Measurements from ENCODE around the gene SMAD7. TPM values are rescaled to one million over a fixed set of nuclear protein-coding genes. Genes with fewer than 3 reads are reported as not detected.

Gene SMAD7
- total RNA-seq, 1 experiment from 2014 or later, result 12.0 TPM

- BruUV-seq (replicated peaks), result no TSS peak
- no peaks in the 10 kb centered on the region for H3K9me3 ChIP-seq (ENCODE audit: low read depth, low read length, poor library complexity, severe bottlenecking)
- TF ChIP-seq EZH2 (IDR thresholded peaks at IDR 0.05; ENCODE audit: borderline replicate concordance, low read depth, low read length, poor library complexity, severe bottlenecking), result no peak
- no peak for TF ChIP-seq CTCF (conservative IDR thresholded peaks at IDR 0.05; ENCODE audit: low read depth, low read length)
- H3K36me3 ChIP-seq (ENCODE audit: insufficient read depth, low read length, poor library complexity, severe bottlenecking), result no peaks in the 10 kb centered on the region
- no peak overlapping the region for H3K27ac ChIP-seq (ENCODE audit: low read depth, low read length, poor library complexity, severe bottlenecking)
- H3K4me3 ChIP-seq (ENCODE audit: low read depth, low read length, poor library complexity, severe bottlenecking), result no peak overlapping the region
- no peaks in the 10 kb centered on the region for H3K27me3 ChIP-seq (replicated peaks; ENCODE audit: insufficient read depth, low read depth, low read length, poor library complexity)
- H3K4me1 ChIP-seq (ENCODE audit: insufficient read depth, low read length, poor library complexity, severe bottlenecking), result no peaks in the 10 kb centered on the region
- ChIA-PET POLR2A (ENCODE audit: low non-redundant PET) (no interaction called here), CTCF (no interaction called here)
- DNase-seq (ENCODE audit: low spot score), result no peak
- intact Hi-C loops (cut with micrococcal nuclease; ENCODE audit: unreplicated experiment), result no loop called here
These were observed 23.0 kb upstream of the SMAD7 start for GRCh38 chr18:48973731-48974130.

GRCh38 chr18:48968412-48969215 lies 17.8 kb upstream of the SMAD7 start:
- intact Hi-C loops (cut with micrococcal nuclease; ENCODE audit: unreplicated experiment), result no loop called here
- H3K36me3 ChIP-seq (ENCODE audit: insufficient read depth, low read length, poor library complexity, severe bottlenecking), result no peaks in the 10 kb centered on the region
- H3K4me3 ChIP-seq (ENCODE audit: low read depth, low read length, poor library complexity, severe bottlenecking), result no peak overlapping the region
- CTCF ChIA-PET, result interaction anchor here (0.6 kb wide), 1 partner anchor 451 kb away, joined by 3 read pairs; no protein-coding TSS in a partner anchor
- BruUV-seq (replicated peaks), result no TSS peak
- no peak for DNase-seq (ENCODE audit: low spot score)
- H3K27me3 ChIP-seq (replicated peaks; ENCODE audit: insufficient read depth, low read depth, low read length, poor library complexity), result no peaks in the 10 kb centered on the region
- peaks cover 4% of the 10 kb centered on the region for H3K4me1 ChIP-seq (ENCODE audit: insufficient read depth, low read length, poor library complexity, severe bottlenecking)
- H3K9me3 ChIP-seq (ENCODE audit: low read depth, low read length, poor library complexity, severe bottlenecking), result no peaks in the 10 kb centered on the region
- no peak for TF ChIP-seq EZH2 (IDR thresholded peaks at IDR 0.05; ENCODE audit: borderline replicate concordance, low read depth, low read length, poor library complexity, severe bottlenecking)
- no peak for TF ChIP-seq CTCF (conservative IDR thresholded peaks at IDR 0.05; ENCODE audit: low read depth, low read length)
- no peak overlapping the region for H3K27ac ChIP-seq (ENCODE audit: low read depth, low read length, poor library complexity, severe bottlenecking)
- POLR2A ChIA-PET (ENCODE audit: low non-redundant PET), result no interaction called here

GRCh38 chr18:48967545-48967944 lies 16.8 kb upstream of the SMAD7 start:
- H3K27me3 ChIP-seq (replicated peaks; ENCODE audit: insufficient read depth, low read depth, low read length, poor library complexity), result no peaks in the 10 kb centered on the region
- H3K9me3 ChIP-seq (ENCODE audit: low read depth, low read length, poor library complexity, severe bottlenecking), result no peaks in the 10 kb centered on the region
- peaks cover 10% of the 10 kb centered on the region for H3K4me1 ChIP-seq (ENCODE audit: insufficient read depth, low read length, poor library complexity, severe bottlenecking)
- intact Hi-C loops (cut with micrococcal nuclease; ENCODE audit: unreplicated experiment), result no loop called here
- no peak overlapping the region for H3K4me3 ChIP-seq (ENCODE audit: low read depth, low read length, poor library complexity, severe bottlenecking)
- no peak for DNase-seq (ENCODE audit: low spot score)
- ChIA-PET POLR2A (ENCODE audit: low non-redundant PET) (no interaction called here), CTCF (interaction anchor here (0.7 kb wide), 1 partner anchor 73 kb away, joined by 3 read pairs; no protein-coding TSS in a partner anchor)
- H3K36me3 ChIP-seq (ENCODE audit: insufficient read depth, low read length, poor library complexity, severe bottlenecking), result no peaks in the 10 kb centered on the region
- H3K27ac ChIP-seq (ENCODE audit: low read depth, low read length, poor library complexity, severe bottlenecking), result no peak overlapping the region
- TF ChIP-seq CTCF (conservative IDR thresholded peaks at IDR 0.05; ENCODE audit: low read depth, low read length) (no peak), EZH2 (IDR thresholded peaks at IDR 0.05; ENCODE audit: borderline replicate concordance, low read depth, low read length, poor library complexity, severe bottlenecking) (no peak)
- no TSS peak for BruUV-seq (replicated peaks)

Data from A673 (cell line).